Activated T-cell treated with anti-CD3 and anti-CD28 coated beads for 24 hours (primary cell): ENCODE results near the gene DAP.
A peak's percentile ranks its signal among the peaks of the same experiment; 100 is the strongest.

ENCODE experiments used
- DNase-seq: peaks from one replicate; pipeline ENCODE4 v3.0.0-alpha.2; 2020; ENCODE audit warnings: low read depth

DAP gene

GRCh38 chr5:10760096-10760920 is 726 bp downstream of the DAP start:
- peak; percentile 12 for DNase-seq

- DNase-seq = no peak
These were observed 1.9 kb downstream of the DAP start for GRCh38 chr5:10759111-10759510.

DNA sequence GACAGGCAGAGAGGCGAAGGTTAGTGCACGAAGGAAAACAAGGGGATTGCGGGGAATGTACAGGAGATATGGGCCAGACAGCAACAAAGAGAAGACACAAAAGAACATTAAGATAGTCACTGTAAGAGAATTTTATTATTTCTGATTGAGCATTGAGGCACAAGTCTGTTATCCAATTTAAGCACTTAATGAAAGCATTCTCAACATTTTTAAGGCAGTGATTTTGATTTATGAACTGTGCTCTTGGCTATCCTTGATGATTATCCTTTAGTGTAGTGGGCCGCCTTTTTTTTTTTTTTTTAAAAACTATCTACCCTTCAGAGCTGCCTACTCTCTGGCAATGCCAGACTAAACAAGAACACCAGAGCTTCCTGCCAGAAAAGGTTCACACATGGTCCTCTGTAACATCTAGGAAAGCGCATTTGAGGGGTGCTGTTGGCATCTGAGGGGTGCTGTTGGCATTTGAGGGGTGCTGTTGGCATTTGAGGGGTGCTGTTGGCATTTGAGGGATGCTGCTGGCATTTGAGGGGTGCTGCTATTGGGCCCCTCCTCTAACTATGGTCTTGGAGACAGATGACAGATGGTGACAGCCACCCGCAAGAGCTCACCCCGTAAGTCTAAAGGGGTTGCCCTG is 3.0 kb downstream of the DAP start:
- no peak for DNase-seq

GRCh38 chr5:10757043-10757442 is 4.0 kb downstream of the DAP start:
- no peak for DNase-seq

- no peak for DNase-seq
These were observed 4.5 kb downstream of the DAP start for GRCh38 chr5:10756549-10756948.

GRCh38 chr5:10753178-10753577 is 7.9 kb downstream of the DAP start:
- DNase-seq = no peak

DNA sequence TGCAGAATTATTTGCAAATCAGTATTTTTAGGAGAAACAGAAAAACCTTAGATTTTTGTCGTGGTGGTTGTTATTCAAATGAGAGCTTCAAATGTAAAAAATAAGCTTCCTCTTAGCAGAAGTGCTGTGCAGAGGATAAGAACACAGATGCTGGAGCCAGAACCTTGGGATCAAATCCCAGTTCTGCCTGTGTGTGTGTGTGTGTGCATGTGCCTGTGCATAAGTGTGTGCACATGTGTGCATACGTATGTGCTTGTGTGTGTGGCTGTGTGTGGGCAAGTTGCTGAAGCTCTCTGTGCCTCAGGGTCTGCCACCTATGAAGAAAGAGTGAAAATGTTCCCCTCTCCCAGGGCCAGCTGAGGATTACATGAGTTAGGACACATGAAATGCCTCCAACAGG is 8.6 kb downstream of the DAP start:
- no peak for DNase-seq

DNA sequence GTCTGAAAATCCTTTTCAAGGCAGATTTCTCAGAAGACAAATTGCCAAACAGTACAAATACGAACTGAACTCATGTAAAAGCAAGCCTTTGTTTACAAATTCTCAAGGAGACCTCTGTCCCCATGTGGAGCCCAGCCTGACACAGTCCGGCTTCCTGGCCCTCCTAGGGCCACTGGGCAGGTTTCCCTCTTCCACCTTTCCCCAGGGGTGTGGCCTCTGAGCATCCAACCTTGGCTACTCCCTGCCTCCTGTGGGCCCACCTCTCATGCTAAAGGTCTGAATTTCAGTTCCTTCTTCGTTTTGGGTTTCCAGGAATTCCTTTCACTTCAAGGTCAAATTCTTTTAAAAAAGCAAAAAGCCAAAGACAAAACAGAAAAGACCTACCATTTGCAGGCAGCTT is 10.1 kb downstream of the DAP start:
- DNase-seq = no peak

- DNase-seq = no peak
These were observed 13.1 kb downstream of the DAP start for GRCh38 chr5:10747678-10748622.

DNA sequence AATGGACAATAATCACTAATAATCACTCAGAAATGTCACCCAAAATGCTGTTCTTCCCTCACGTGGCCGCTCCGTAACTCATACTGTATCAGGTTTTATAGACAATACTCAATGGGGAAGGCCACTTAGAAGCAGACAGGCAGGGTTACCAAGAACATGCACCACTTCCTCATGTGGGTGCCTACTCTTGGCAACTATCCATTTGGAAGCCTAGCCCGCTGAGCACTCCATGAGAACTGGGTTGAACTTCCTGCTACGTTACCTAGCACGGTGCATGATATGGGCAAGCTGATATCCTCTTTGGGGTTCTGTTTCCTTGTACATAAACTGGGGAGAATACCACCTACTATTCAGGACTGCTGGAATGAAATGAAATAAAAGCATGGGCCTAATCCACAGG is 14.3 kb downstream of the DAP start:
- DNase-seq = no peak

- DNase-seq = no peak
These were observed 15.9 kb downstream of the DAP start for GRCh38 chr5:10745133-10745532.

DNA sequence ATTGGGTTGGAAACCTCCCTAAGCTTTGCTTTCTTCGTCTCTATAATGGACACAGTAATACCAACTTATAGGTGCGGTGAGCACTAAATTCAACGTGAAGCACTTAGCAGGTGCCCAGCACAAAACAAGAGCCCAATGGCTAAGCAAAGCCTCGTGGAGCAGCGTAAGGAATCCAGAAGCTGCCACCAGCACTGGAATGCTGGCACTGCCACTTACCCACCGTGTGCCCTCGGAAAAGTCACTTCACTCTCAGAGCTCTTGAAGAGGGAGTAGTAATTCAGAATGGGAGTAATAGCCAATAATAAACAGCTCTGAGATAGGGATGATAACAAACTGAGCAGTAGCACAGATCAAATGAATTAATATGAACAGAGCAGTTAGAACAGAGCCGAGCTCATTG is 16.4 kb downstream of the DAP start:
- no peak for DNase-seq

GRCh38 chr5:10743951-10744350 is 17.1 kb downstream of the DAP start:
- DNase-seq = no peak

GRCh38 chr5:10743526-10743925 is 17.5 kb downstream of the DAP start:
- DNase-seq = no peak

- DNase-seq = no peak
These were observed 19.4 kb downstream of the DAP start for GRCh38 chr5:10741661-10742060.

GRCh38 chr5:10740384-10740783 is 20.6 kb downstream of the DAP start:
- DNase-seq = no peak

DNA sequence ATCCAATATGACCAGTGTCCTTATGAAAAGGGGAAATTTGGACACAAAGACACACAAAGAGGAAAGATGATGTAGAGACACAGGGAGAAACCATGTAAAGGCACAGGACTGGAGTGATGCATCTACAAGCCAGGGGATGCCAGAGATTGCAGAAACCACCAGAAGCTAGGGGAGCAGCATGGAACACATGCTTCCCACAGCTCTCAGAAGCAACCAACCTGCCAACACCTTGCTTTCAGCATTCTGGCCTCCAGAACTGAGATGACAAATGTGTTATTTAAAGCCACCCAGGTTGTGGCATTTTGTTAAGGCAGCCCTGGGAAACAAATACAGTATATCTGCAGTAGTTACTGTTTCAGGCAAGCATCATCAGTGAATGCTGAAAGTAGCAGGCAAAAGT is 23.2 kb downstream of the DAP start:
- DNase-seq = no peak

GRCh38 chr5:10736808-10737207 is 24.2 kb downstream of the DAP start:
- DNase-seq = no peak

DNA sequence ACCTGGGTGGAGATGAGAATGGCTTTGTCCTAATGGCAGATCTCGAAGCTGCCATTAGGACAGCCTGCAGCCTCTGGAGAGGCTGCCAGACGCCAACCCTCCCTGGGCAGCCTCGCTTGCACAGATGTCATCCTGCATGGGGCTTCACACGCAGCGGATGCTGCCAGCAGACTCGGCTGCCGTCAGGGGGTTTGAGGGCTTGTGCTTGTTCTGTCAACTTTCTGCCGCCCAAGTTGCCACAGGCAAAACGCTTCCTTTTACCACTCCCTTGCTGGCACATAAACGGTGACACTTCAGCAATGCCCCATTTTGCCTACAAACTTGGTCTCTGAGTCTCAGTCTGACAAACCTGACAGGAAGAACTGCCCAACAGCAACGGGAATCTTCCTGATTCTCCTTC is 24.7 kb downstream of the DAP start:
- no peak for DNase-seq

DNA sequence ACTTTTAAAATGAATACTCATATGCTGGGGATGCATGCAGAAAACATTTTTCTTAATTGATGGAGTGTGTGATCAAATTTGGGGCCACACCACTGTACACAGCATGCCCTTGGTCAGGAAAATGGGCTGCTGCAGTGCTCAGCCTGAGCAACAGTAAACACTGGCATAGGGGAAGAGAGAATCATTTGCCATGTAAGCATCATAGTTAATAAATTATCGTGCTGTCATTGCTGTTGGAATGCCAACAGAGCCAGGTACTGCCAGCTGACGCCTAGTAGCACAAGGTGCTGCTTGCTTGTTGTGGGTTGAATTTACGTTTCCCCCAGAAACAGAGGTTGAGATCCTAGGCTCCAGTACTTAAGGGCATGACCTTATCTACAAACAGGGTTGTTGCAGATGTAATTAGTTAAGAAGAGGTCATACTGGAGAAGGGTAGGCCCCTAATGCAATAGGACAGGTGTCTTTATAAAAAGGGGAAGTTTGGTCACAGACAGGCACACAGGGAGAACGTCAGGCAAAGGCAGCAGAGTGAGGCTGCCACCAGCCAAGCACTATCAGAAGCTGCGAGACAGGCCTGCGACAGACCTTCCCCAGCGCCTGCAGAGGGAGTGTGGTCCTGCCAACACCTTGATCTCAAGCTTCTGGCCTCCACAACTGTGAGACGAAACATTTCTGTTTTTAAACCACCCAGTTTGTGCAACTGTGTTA is 25.3 kb downstream of the DAP start:
- DNase-seq = no peak

DNA sequence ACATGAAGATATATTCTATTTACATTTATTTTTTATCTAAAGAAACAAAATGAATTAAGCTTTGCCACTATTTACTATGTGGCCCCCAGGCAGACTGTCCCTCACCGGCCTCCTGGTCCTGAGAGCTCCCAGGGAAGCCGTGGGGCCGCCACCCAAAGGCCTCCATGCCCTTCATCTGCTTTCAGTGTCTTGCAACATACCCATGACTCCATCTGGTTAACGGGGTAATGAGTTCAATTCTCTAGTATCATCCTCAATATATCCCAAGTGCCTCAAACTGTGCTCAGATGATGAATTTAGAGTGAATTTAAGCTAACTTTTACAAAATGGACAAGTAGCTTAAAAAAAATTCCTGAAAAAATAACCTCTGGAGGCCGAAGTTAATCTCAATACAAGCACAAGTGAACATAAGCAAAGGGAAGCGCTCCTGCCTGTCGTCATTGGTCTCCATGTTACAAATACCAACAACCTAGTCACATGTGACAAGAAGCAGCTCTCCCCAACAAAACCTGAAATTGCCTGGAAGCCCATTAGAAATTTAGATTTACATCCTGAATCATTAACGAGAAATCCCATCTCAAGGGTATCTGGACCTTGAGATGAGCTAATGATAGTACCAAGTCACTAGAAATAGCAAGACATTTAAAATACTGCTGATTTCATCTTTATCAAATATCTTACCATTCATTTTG is 26.1 kb downstream of the DAP start:
- DNase-seq = no peak
